ENCODE data around the gene LATS2.

Gene LATS2

DNA sequence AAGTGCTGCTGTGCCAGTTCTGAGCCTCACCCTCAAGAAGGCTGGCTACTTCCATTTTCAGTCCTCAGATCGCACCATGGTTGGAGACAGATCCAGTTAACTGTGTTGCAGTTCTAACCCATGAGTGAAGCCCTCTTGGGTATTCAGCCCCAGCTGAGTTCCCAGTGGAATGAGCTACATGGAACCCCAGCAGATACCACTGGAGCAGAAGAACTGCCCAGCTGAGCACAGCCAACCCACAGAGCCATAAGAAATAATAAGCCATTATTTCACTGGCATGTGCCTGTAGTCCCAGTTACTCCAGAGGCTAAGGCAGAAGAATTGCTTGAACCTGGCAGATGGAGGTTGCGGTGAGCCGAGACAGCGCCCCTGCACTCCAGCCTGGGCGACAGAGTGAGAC, 59.9 kb downstream of the LATS2 start:
- TF ChIP-seq POLR2A (IDR thresholded peaks at IDR 0.05; ENCODE audit: extremely low read depth, insufficient read length) (no peak), MYC (IDR thresholded peaks at IDR 0.05; ENCODE audit: low read depth, low read length) (no peak)
- TF ChIP-seq, protein P1, sequence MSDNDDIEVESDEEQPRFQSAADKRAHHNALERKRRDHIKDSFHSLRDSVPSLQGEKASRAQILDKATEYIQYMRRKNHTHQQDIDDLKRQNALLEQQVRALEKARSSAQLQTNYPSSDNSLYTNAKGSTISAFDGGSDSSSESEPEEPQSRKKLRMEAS (IDR thresholded peaks at IDR 0.05; ENCODE audit: low read depth, low read length) = no peak
- TF ChIP-seq, protein P2, sequence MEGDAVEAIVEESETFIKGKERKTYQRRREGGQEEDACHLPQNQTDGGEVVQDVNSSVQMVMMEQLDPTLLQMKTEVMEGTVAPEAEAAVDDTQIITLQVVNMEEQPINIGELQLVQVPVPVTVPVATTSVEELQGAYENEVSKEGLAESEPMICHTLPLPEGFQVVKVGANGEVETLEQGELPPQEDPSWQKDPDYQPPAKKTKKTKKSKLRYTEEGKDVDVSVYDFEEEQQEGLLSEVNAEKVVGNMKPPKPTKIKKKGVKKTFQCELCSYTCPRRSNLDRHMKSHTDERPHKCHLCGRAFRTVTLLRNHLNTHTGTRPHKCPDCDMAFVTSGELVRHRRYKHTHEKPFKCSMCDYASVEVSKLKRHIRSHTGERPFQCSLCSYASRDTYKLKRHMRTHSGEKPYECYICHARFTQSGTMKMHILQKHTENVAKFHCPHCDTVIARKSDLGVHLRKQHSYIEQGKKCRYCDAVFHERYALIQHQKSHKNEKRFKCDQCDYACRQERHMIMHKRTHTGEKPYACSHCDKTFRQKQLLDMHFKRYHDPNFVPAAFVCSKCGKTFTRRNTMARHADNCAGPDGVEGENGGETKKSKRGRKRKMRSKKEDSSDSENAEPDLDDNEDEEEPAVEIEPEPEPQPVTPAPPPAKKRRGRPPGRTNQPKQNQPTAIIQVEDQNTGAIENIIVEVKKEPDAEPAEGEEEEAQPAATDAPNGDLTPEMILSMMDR (IDR thresholded peaks at IDR 0.05; ENCODE audit: low read depth, low read length) = no peak
- no peak for DNase-seq (ENCODE audit: low read depth)

DNA sequence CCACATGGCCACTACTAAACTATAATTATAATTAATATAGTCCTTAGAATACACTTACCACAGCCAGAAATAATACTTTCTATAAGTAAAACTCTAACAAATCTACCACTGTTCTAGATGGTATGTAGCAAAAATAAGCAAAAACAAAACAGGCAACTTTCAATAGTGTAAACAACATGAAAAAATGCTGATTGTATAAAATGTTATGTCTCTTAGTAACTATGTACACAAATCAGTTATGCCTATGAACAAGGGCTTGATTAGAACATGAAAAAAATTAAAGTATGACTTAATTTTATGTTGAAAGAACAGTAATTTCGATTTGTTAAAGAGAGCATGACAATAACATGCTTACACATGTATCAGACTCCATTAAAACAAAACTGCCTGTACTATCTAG, 60.7 kb downstream of the LATS2 start:
- TF ChIP-seq, protein P1 (IDR thresholded peaks at IDR 0.05; ENCODE audit: low read depth, low read length) = no peak
- no peak for TF ChIP-seq MYC (IDR thresholded peaks at IDR 0.05; ENCODE audit: low read depth, low read length)
- TF ChIP-seq, protein P2 (IDR thresholded peaks at IDR 0.05; ENCODE audit: low read depth, low read length) = no peak
- no peak for TF ChIP-seq POLR2A (IDR thresholded peaks at IDR 0.05; ENCODE audit: extremely low read depth, insufficient read length)
- H3K4me3 ChIP-seq (ENCODE audit: low read depth, low read length) = no peak overlapping the region

More for the DNA sequence above, 59.9 kb downstream of the LATS2 start:
- no peak overlapping the region for H3K4me3 ChIP-seq (ENCODE audit: low read depth, low read length)

DNA sequence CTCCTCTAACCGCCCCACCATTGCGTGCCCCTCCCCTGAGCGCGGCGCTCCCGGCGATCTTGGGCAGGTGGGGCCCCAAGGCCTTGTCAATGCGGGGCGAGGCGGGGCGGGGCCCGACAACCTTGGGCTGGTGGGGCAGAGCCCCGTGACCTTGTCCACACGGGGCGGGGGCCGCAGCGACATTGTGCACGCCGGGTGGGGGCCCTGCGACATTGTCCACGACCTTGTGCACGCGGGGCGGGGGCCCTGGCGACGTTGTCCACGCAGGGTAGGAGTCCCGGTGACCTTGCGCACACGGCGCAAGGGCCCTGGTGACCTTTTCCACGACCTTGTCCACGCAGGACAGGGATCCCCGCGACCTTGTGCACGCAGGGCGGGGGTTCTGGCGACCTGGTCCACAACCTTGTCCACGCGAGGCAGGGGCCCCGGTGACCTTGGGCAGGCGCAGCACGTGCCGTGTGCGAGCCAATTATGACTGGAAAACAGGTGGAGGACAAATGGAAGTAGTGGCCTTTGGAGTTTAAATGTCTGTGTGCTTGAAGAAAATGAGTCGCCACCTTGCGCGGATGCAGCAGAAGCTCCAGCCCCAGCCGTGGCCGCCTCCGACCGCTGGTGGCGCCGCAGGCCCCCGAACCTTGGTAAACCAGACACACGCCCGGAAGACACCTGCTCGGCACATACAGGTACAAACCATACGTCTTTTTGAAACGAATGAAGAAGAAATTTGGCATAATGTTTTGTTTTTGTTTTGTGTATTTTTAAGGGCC, 62.6 kb downstream of the LATS2 start:
- TF ChIP-seq, protein P2 (IDR thresholded peaks at IDR 0.05; ENCODE audit: low read depth, low read length) = no peak
- TF ChIP-seq, protein P1 (IDR thresholded peaks at IDR 0.05; ENCODE audit: low read depth, low read length) = no peak
- TF ChIP-seq POLR2A (IDR thresholded peaks at IDR 0.05; ENCODE audit: extremely low read depth, insufficient read length) = no peak
- TF ChIP-seq MYC (IDR thresholded peaks at IDR 0.05; ENCODE audit: low read depth, low read length) = no peak
- DNase-seq (ENCODE audit: low read depth) = no peak
- no peak overlapping the region for H3K4me3 ChIP-seq (ENCODE audit: low read depth, low read length)

More for the DNA sequence above, 60.7 kb downstream of the LATS2 start:
- DNase-seq (ENCODE audit: low read depth) = no peak

DNA sequence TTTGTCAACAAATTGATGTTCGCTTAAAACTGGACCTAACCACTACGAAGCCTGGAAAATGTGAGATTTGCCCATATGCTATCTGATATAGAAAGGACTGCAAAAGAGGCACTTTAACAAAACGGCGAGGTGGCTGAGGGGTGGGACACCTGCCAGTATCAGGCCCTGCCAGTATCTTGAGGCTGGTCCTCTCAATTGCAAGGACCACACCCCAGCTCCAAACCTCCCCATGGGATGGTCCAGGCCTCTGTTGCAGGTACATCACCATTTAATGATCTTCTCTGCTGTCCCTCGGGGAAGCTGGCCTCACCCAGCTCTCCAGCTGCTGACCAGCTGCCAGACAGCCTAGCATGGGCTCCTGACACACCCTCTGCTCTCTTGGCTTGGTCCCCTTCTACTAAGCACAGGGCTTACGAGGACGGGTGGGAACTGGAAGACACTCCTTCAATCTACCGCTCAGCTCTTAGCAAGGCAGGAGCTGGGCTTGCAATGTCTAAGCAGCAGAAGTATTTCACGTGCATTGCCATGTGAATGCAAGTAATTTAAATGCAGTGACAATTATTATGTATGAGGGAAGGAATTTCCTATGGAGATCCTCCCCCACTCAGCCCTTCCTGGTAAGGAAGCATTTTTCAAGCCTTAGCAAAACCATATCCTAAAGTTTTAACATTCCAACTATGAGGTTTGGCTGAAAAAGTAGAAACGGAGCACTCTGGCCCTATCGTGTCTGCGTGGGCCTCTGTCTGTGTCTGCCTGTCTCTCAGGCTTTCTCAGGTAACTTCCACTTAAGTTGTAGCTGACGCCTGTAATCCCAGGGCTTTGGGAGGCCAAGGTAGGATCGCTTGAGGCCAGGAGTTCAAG, 63.9 kb downstream of the LATS2 start:
- H3K4me3 ChIP-seq (ENCODE audit: low read depth, low read length) = no peak overlapping the region
- DNase-seq (ENCODE audit: low read depth) = no peak
- TF ChIP-seq, protein P1 (IDR thresholded peaks at IDR 0.05; ENCODE audit: low read depth, low read length) = no peak
- TF ChIP-seq, protein P2 (IDR thresholded peaks at IDR 0.05; ENCODE audit: low read depth, low read length) = no peak
- no peak for TF ChIP-seq MYC (IDR thresholded peaks at IDR 0.05; ENCODE audit: low read depth, low read length)
- TF ChIP-seq POLR2A (IDR thresholded peaks at IDR 0.05; ENCODE audit: extremely low read depth, insufficient read length) = no peak

DNA sequence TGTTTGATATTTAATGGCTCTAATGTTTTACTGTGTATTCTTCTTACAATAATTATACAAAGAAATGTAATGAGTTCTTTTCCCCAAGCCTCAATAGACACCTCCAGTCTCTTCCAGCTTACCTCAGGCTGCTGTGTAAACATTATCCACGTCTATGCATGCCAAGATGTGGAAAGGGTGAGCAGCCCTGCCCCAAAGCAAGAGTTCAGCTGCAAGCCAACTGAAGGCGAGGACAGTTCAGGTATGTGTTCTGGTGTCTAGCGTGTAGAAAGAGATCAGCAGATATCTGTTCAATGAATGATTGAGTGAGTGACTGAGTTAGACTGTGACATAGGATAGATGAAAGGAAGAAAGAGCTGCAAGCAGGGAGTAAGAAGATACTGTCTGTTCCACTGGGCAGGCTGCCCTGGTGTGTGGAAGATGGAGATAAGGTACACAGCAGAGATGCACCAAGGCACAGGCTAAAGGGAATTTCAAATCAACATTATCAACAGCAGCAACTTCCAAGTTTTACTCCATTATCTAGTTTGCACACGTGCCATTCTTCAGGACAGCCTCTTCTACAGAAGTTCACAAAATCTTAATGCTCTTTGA, 66.0 kb downstream of the LATS2 start:
- no peak for DNase-seq (ENCODE audit: low read depth)
- no peak overlapping the region for H3K4me3 ChIP-seq (ENCODE audit: low read depth, low read length)
- TF ChIP-seq, protein P2 (IDR thresholded peaks at IDR 0.05; ENCODE audit: low read depth, low read length) = no peak
- TF ChIP-seq, protein P1 (IDR thresholded peaks at IDR 0.05; ENCODE audit: low read depth, low read length) = no peak
- TF ChIP-seq MYC (IDR thresholded peaks at IDR 0.05; ENCODE audit: low read depth, low read length) (no peak), POLR2A (IDR thresholded peaks at IDR 0.05; ENCODE audit: extremely low read depth, insufficient read length) (no peak)
